Left lung (tissue), 10 donors: Measurements from ENCODE around the gene LINC01488. TPM values are rescaled to one million over a fixed set of nuclear protein-coding genes. Genes with fewer than 3 reads are reported as not detected.
A peak's percentile ranks its signal among the peaks of the same experiment; 100 is the strongest.

Experiments
- ATAC-seq: fragments of 200-7000 bp; cut with Tn5 transposase; one replicate; pipeline ENCODE4 v1.9.1; 2020; ENCODE audit warnings: moderate library complexity
- DNase-seq, 4 donors: peaks; one replicate each; pipeline ENCODE4 v3.0.0-alpha.2; 2013 to 2020
- H3K27ac ChIP-seq, 2 donors: fragments of 200-600 bp; sonication (generic) in 1 of 2; one replicate each; pipeline versions ENCODE4 v1.5.0 to v1.8.0; 2020 to 2021
- H3K27me3 ChIP-seq, 2 donors: fragments of 200-600 bp; sonication (generic) in 1 of 2; one replicate each; pipeline versions ENCODE4 v1.5.0 to v1.8.0; 2020 to 2021
- H3K36me3 ChIP-seq, 2 donors: fragments of 200-600 bp; sonication (generic) in 1 of 2; one replicate each; pipeline versions ENCODE4 v1.5.0 to v1.8.0; 2020 to 2021
- H3K4me1 ChIP-seq, 2 donors: fragments of 200-600 bp; one replicate each; pipeline ENCODE4 v1.8.0; 2021
- H3K4me3 ChIP-seq, 2 donors: fragments of 200-600 bp; sonication (generic) in 1 of 2; one replicate each; pipeline versions ENCODE4 v1.5.0 to v1.8.0; 2020 to 2021; ENCODE audit warnings: mild to moderate bottlenecking in 1 of 2
- H3K9me3 ChIP-seq, 2 donors: fragments of 200-600 bp; sonication (generic) in 1 of 2; one replicate each; pipeline versions ENCODE4 v1.5.0 to v1.8.0; 2020 to 2021
- CTCF ChIP-seq, 2 donors: fragments of 200-600 bp; sonication (generic) in 1 of 2; IDR thresholded peaks; one replicate each; pipeline versions ENCODE4 v1.5.0 to v1.8.0; 2021; ENCODE audit warnings: antibody characterized with exemption in 2 of 2
- intact Hi-C, 2 donors: fragments of 100-400 bp; cut with DNase I; formaldehyde crosslinking; loops; one replicate each; pipeline versions ENCODE4 v1.11.2 to v1.14.2; 2022
- polyA plus RNA-seq, 6 donors: library from polyadenylated mRNA; unstranded; fragments of 120-200 nt; gene quantifications; one replicate each; pipeline ENCODE4 v1.2.1, GENCODE V29; 2013; ENCODE audit not compliant: insufficient read length in 6 of 6
- total RNA-seq, 2 donors: library from RNA; stranded (reverse); fragmentation: NEBNext Ultra II Directional; extraction: Animal tissue kit (Norgen Biotek cat#: 25700); gene quantifications; one replicate each; pipeline ENCODE4 v1.2.1, GENCODE V29; 2021
- donor health status: DM: no; HTN: yes; CAD: no.
- donor health status: DM: no; HTN: no; CAD: no.

LINC01488 gene
- total and polyA plus RNA-seq, 8 donors = 0.04 to 0.12 (median 0.07) TPM; not detected in 2

GRCh38 chr11:69514771-69515170 lies 33.3 kb downstream of the LINC01488 start:
- no peak overlapping the region for H3K4me3 ChIP-seq
- no peaks in the 10 kb centered on the region for H3K36me3 ChIP-seq
- no peak for ATAC-seq
- H3K4me1 ChIP-seq = no peaks in the 10 kb centered on the region
- no peak for TF ChIP-seq CTCF (IDR thresholded peaks at IDR 0.05)
- no peaks in the 10 kb centered on the region for H3K27me3 ChIP-seq
- peak in 2 of 4 donors; percentile 16 for DNase-seq
- no peak overlapping the region for H3K27ac ChIP-seq
- H3K9me3 ChIP-seq = peaks cover 0 to 7% of the 10 kb centered on the region in 2 donors
- intact Hi-C loops = no loop called here

GRCh38 chr11:69515271-69516245 lies 34.1 kb downstream of the LINC01488 start:
- peak in 2 of 4 donors; percentile 17 to 18 for DNase-seq
- no peaks in the 10 kb centered on the region for H3K27me3 ChIP-seq
- no peaks in the 10 kb centered on the region for H3K4me1 ChIP-seq
- peaks cover 0 to 7% of the 10 kb centered on the region in 2 donors for H3K9me3 ChIP-seq
- H3K4me3 ChIP-seq = no peak overlapping the region
- no peak for TF ChIP-seq CTCF (IDR thresholded peaks at IDR 0.05)
- H3K27ac ChIP-seq = no peak overlapping the region
- intact Hi-C loops = no loop called here
- peak; percentile 15 for ATAC-seq
- H3K36me3 ChIP-seq = no peaks in the 10 kb centered on the region

GRCh38 chr11:69516526-69516925 lies 35.1 kb downstream of the LINC01488 start:
- Histone ChIP-seq H3K4me1 (no peaks in the 10 kb centered on the region), H3K4me3 (no peak overlapping the region), H3K9me3 (peaks cover 0 to 7% of the 10 kb centered on the region in 2 donors), H3K27me3 (no peaks in the 10 kb centered on the region), H3K27ac (no peak overlapping the region), H3K36me3 (no peaks in the 10 kb centered on the region)
- ATAC-seq = no peak
- peak in 1 of 4 donors; percentile 23 for DNase-seq
- intact Hi-C loops = no loop called here
- TF ChIP-seq CTCF (IDR thresholded peaks at IDR 0.05) = no peak

- intact Hi-C loops = no loop called here
- TF ChIP-seq CTCF (IDR thresholded peaks at IDR 0.05) = no peak
- H3K27me3 ChIP-seq = no peaks in the 10 kb centered on the region
- ATAC-seq = no peak
- H3K9me3 ChIP-seq = peaks cover 0 to 7% of the 10 kb centered on the region in 2 donors
- H3K27ac ChIP-seq = no peak overlapping the region
- DNase-seq = no peak
- H3K4me3 ChIP-seq = no peak overlapping the region
- H3K36me3 ChIP-seq = no peaks in the 10 kb centered on the region
- no peaks in the 10 kb centered on the region for H3K4me1 ChIP-seq
Measured at GRCh38 chr11:69518081-69518950, 36.9 kb downstream of the LINC01488 start.
